Activated T-cell treated with anti-CD3 and anti-CD28 coated beads for 1 hour (primary cell): ENCODE measurements around the gene ZNF385A.
"Not testable (repeated sequence)": the region's sequence is repeated elsewhere in the genome, so short reads cannot be mapped to it uniquely, and the experiment has no call there.

Experiments used
- DNase-seq: peaks from one replicate; pipeline ENCODE4 v3.0.0-alpha.2; 2020; ENCODE audit warnings: low read depth

ZNF385A gene

GRCh38 chr12:54355104-54355815 is 29.3 kb downstream of the ZNF385A start:
- DNase-seq, result no peak

DNA sequence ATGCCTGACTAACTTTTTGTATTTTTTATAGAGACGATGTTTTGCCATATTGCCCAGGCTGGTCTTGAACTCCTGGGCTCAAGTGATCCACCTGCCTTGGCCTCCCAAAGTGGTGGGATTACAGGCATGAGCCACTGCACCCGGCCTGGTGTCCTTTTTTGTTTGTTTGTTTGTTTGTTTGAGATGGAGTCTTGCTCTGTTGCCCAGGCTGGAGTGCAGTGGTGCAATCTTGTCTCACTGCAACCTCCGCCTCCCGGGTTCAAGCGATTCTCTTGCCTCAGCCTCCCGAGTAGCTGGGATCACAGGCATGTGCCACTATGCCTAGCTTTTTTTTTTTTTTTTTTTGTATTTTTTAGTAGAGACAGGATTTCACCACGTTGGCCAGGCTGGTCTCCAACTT is 30.3 kb downstream of the ZNF385A start:
- not testable (repeated sequence) for DNase-seq

DNA sequence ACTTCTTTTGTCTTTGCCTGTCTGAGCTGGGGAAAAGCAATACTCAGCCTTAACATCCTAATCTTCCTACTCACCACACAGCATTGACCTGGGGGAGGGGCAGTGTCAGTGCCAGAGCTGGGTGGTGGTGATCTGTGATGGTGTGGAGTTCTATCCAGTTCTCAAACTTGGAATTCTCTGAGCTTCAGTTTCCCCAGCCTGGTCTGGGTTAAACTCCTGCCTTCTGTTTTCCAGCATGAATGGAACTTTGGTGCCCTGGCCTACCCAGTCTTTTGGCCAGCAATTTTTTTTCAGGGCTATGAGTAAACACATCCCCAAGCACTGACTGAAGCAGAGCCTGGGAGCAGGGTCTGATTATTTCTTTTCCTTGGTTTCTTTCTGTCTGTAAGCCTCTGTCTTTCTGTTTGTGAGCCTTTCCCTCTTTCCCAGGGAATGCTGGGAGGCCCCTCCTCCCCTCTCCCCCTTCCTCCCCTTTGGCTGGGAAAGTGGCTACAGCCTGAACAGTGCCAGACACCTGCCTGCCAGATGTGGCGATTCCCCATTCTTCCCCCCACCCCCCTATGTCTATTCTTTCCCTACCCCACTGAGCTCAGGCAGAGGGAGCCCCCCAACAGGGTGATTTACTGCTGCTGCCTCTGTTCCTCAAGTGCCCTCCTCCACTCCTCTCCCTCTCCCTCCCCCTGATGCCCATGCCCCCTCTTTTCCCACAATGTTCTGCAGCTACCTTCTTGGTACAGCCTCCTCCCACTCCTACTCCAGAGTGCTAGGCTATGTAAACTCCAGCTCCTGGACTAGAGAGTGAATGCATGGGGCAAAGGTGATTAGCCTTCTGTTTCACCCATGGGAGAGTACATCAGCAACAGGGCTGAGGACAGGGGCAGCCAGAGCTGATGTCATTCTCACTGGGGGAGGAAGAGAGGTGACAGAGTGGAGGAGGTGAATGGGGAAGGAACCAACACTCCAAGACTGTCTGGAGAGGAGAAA is 31.4 kb downstream of the ZNF385A start:
- DNase-seq, result no peak

DNA sequence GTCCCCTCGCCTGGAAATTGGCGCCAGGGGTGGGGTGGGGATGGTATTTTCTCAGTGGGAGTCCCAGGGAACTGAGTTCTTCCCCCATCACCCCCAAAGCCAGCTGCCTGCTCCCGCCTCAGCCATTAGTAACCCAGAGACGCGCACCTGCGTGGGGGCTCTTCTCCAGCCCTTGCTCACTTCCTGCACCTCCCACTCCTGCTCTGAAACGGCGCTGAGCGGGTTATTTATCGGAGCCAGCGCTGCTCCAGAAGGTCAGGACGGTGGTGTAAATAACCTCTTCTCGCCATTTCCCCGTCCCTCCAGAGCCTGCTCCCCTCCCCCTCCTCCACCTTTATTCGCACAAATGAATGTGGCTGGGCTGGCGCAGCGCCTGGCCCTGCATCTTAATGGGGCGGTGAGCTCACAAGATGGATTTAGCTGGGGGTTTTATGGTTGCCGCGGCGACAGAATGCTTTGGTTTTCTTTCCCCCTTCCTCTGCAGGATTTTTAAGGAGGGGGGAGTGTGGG is 32.5 kb downstream of the ZNF385A start:
- no peak for DNase-seq

DNA sequence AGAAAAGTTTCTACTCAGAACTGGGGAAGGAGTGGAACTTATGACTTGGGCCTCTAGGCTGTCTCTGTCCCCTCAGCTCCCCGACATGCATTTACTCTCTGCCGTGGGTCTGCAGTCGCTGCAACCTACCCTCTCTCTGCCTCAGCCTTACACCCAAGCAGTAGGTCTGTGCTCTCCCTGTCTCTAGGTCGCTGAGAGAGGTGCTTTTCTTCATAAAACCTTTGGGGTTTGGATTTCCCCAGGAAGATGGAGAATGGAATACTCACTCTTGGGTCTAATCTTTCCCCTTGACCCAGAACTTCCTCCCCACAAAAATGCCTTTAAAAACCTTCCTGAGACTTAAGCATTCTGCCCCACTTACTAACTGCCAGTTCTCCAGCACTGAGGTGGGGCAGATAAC is 33.2 kb downstream of the ZNF385A start:
- DNase-seq, result no peak

DNA sequence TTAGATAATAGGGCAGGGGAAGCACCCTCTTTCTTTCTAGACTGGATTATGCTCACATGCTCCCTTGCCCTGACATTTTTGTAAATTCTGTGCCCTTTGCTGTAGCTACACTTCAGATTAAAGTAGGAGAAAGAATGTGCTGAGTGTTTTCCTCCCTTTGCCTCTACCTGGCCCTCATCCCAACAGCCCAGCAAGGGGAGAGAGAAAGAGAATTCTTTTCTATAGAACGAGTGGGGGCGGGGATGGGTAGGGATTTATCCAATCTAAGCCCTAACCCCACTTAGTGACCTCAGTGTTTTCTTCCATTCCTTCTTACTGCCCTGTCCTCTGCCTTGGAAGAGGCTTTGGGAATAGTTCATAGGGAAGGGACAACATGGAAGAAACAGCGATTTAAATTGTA is 33.8 kb downstream of the ZNF385A start:
- no peak for DNase-seq

GRCh38 chr12:54349679-54350078 is 34.9 kb downstream of the ZNF385A start:
- no peak for DNase-seq

DNA sequence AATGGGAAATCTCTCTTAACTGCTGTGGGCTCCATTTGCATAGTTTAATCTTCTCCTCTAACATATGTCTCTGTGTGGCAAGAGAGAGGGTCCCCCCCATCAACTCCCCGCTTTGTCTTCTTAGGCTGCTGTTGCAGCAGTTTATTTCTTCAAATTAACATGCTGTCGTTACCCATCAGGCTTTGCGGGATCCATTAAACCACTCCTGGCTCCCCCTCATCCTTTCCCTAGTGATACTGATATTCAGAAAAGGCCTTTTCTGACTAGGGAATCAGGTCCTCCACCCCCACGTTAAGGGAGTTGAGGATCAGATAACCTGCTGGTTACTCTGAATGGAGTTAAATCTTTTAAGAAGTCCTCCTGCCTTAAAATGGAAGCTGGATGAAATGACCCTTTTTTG is 35.5 kb downstream of the ZNF385A start:
- no peak for DNase-seq

- no peak for DNase-seq
Observed at GRCh38 chr12:54341378-54342300, 42.9 kb downstream of the ZNF385A start.

DNA sequence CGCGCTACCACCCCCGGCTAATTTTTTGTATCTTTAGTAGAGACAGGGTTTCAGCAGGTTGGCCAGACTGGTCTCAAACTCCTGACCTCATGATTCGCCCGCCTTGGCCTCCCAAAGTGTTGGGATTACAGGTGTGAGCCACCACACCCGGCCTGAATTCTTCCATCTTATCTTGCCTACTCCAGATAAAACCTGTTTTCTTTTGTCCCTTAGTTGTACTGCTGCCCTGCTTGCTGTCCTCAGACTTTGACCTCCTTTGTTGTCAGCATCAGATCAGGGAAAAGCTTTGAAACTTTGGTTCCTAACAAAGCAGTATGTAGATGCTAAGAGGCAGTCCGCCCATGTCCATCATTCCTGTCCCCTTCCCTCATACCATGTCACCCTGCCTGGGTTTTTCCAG is 43.7 kb downstream of the ZNF385A start:
- no peak for DNase-seq

DNA sequence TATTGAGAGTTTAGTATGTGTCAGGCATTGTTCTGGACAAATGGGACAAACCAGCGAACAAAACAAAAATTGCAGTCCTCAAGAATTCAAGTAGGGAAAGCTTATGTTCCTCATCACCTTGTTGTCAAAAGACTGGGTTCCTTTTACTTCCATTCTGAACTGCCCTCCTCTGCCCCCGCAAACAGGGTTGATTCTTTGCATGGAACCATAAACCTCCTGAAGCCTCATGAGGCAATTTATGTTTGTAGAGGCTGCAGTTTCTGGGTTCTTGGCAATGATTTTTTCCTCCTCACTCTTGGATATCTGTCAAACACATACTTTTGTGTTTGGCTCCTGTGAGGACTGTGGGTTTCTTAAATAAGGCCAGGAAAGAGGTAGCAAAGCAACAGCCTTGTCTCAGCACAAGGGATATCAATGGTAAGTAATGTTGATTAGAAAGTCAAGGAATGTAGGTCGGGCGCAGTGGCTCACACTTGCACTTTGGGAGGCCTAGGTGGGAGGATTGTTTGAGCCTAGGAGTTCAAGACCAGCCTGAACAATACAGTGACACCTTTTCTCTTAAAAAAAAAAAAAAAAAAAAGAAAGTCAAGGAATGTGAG is 45.7 kb downstream of the ZNF385A start:
- no peak for DNase-seq

- no peak for DNase-seq
Observed at GRCh38 chr12:54337854-54338650, 46.5 kb downstream of the ZNF385A start.

DNA sequence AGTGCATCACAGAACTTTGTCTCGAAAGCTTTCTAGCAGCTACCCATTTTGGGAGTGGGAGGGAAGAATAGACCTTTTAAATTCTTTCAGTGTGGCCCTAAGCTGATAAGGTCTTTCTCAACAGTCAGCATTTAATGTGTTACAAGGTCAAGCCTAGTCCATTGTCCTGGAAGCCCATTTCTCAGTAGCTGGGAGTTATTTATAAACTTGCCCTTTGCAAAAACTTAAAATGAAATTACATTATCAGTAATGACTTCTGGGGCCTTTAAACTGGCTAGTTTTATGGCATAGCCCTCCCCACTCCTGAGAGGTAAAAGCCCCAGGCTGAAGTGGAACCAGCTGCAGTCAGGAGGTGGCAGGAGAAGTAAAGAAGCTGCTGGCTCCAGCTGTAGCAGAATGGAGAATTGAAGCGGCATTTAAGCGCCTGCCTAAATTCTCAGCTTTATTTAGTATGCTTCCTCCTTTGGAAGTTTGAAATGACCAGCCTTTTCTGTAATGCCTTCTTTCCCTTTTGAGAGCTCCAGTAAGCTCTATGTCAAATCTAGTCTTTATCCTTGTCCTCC is 47.2 kb downstream of the ZNF385A start:
- no peak for DNase-seq

- DNase-seq, result no peak
Observed at GRCh38 chr12:54333420-54334034, 51.0 kb downstream of the ZNF385A start.

GRCh38 chr12:54331461-54331860 is 53.1 kb downstream of the ZNF385A start:
- DNase-seq, result no peak

GRCh38 chr12:54330442-54330841 is 54.1 kb downstream of the ZNF385A start:
- DNase-seq, result no peak

GRCh38 chr12:54329759-54330158 is 54.8 kb downstream of the ZNF385A start:
- no peak for DNase-seq

DNA sequence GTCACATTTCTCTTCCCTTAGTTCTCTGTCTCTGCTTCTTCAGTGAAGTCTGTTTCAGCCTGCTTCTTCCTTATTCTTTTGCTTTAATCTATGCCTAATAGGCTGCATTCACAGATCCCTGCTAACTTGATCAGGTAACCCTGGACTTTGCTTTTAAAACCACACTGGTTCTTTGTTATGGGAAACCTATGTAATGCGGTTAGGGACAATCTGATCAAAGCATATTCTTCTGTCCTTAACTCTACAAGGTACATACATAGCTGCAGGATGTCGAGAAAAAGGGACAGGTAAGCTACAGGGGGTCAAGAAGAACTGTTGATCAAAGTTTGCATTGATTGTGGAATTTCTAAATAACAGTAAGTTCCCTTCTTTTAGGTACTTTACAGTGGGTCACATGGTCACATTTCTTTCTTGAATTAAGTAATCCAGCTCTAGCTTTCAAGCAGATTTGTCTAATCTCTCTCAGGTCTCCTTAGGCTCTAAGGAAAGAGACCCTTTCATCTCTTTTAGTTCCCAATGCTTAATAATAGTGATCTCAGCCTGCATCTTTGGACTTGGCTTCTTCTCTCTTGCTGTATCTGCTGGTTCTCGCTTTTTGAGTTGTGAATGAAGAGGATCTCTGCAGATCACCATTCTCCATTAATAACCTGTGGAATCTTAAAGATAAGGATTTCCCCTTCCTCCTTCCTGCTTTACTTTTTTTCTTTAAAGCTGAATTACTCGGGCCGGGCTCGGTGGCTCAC is 55.8 kb downstream of the ZNF385A start:
- no peak for DNase-seq
